MCF 10A (cell line): ENCODE measurements around the gene FNDC10. TPM values are rescaled to one million over a fixed set of nuclear protein-coding genes. Genes with fewer than 3 reads are reported as not detected.

Experiments used
- BruUV-seq: library from RNA; stranded (reverse); fragments of 400-500 nt; replicated peaks from 2 replicates; lab custom pipeline; 2021; lab: Mats Ljungman, UMichigan
- CTCF ChIA-PET: fragments of 300-600 bp; sonication (Branson Sonifier 250); formaldehyde crosslinking; extraction: SDS; loops from one replicate; lab custom pipeline; 2021; ENCODE audit warnings: antibody characterized with exemption, inconsistent platforms; lab: Yijun Ruan, JAX
- POLR2A ChIA-PET: fragments of 300-600, 350-650 bp; sonication (Branson Sonifier 250); formaldehyde crosslinking; extraction: SDS; loops from one replicate; lab custom pipeline; 2020; ENCODE audit warnings: antibody characterized with exemption, inconsistent platforms; lab: Yijun Ruan, JAX
- DNase-seq: peaks from one replicate; pipeline ENCODE4 v3.0.0-alpha.2; 2018; ENCODE audit not compliant: unreplicated experiment
- H3K27ac Mint-ChIP-seq: one replicate; pipeline ENCODE4 v1.8.0; 2022; ENCODE audit warnings: mild to moderate bottlenecking, low read depth, mixed read lengths; ENCODE audit not compliant: unreplicated experiment
- H3K27me3 Mint-ChIP-seq: one replicate; pipeline ENCODE4 v1.8.0; 2022; ENCODE audit warnings: mixed read lengths; ENCODE audit not compliant: insufficient read depth, unreplicated experiment
- H3K36me3 Mint-ChIP-seq: one replicate; pipeline ENCODE4 v1.8.0; 2022; ENCODE audit warnings: mild to moderate bottlenecking, moderate library complexity, mixed read lengths; ENCODE audit not compliant: insufficient read depth, unreplicated experiment
- H3K4me1 Mint-ChIP-seq: one replicate; pipeline ENCODE4 v1.8.0; 2022; ENCODE audit warnings: mixed read lengths; ENCODE audit not compliant: insufficient read depth, unreplicated experiment
- H3K4me3 Mint-ChIP-seq: one replicate; pipeline ENCODE4 v1.8.0; 2022; ENCODE audit warnings: mild to moderate bottlenecking, moderate library complexity, mixed read lengths; ENCODE audit not compliant: unreplicated experiment
- H3K9me3 Mint-ChIP-seq: one replicate; pipeline ENCODE4 v1.8.0; 2022; ENCODE audit warnings: mixed read lengths; ENCODE audit not compliant: unreplicated experiment
- CTCF ChIP-seq: fragments of 200-600 bp; IDR thresholded peaks from one replicate; pipeline ENCODE4 v1.8.0; 2022; ENCODE audit warnings: antibody characterized with exemption, mild to moderate bottlenecking; ENCODE audit not compliant: unreplicated experiment
- intact Hi-C: fragments of 100-400 bp; cut with micrococcal nuclease; formaldehyde crosslinking; loops from 2 replicates; pipeline ENCODE4 v1.14.1; 2022
- total RNA-seq: library from RNA; stranded (reverse); gene quantifications from 2 replicates; pipeline ENCODE4 v1.2.3, GENCODE V29; 2022

Gene FNDC10
- total RNA-seq, 1 experiment from 2014 or later, result 5.1 TPM

- TF ChIP-seq CTCF, result no peak
- H3K27me3 Mint-ChIP-seq, result no peaks in the 10 kb centered on the region
- peaks cover 80% of the 10 kb centered on the region for H3K36me3 Mint-ChIP-seq
- no peak overlapping the region for H3K4me3 Mint-ChIP-seq
- no TSS peak for BruUV-seq
- no peak overlapping the region for H3K27ac Mint-ChIP-seq
- H3K9me3 Mint-ChIP-seq, result no peaks in the 10 kb centered on the region
- H3K4me1 Mint-ChIP-seq, result peaks cover 6% of the 10 kb centered on the region
- POLR2A ChIA-PET, result no interaction called here
- CTCF ChIA-PET, result no interaction called here
- intact Hi-C loops, result no loop called here
- no peak for DNase-seq
Measured at GRCh38 chr1:1569341-1569740, 30.6 kb downstream of the FNDC10 start.

- intact Hi-C loops, result no loop called here
- no peak for DNase-seq
- Mint-ChIP-seq H3K9me3 (no peaks in the 10 kb centered on the region), H3K4me1 (peaks cover 6% of the 10 kb centered on the region), H3K27ac (no peak overlapping the region), H3K36me3 (peaks cover 81% of the 10 kb centered on the region), H3K4me3 (no peak overlapping the region), H3K27me3 (no peaks in the 10 kb centered on the region)
- CTCF ChIA-PET, result interaction anchor here (0.8 kb wide), 1 partner anchor 168 kb away, joined by 3 read pairs; no protein-coding TSS in a partner anchor
- POLR2A ChIA-PET, result no interaction called here
- no peak for TF ChIP-seq CTCF
- BruUV-seq, result no TSS peak
Measured at GRCh38 chr1:1567891-1568291, 32.0 kb downstream of the FNDC10 start.

GRCh38 chr1:1567152-1567875 lies 32.6 kb downstream of the FNDC10 start:
- no peak overlapping the region for H3K27ac Mint-ChIP-seq
- no peaks in the 10 kb centered on the region for H3K27me3 Mint-ChIP-seq
- DNase-seq, result no peak
- peaks cover 85% of the 10 kb centered on the region for H3K36me3 Mint-ChIP-seq
- BruUV-seq, result no TSS peak
- no peak overlapping the region for H3K4me3 Mint-ChIP-seq
- intact Hi-C loops, result no loop called here
- CTCF ChIA-PET, result no interaction called here
- POLR2A ChIA-PET, result no interaction called here
- H3K4me1 Mint-ChIP-seq, result peaks cover 6% of the 10 kb centered on the region
- no peak for TF ChIP-seq CTCF
- no peaks in the 10 kb centered on the region for H3K9me3 Mint-ChIP-seq

- Mint-ChIP-seq H3K4me3 (no peak overlapping the region), H3K9me3 (no peaks in the 10 kb centered on the region), H3K36me3 (peaks cover 85% of the 10 kb centered on the region), H3K27me3 (no peaks in the 10 kb centered on the region), H3K27ac (peak overlapping the region; percentile 42), H3K4me1 (peaks cover 6% of the 10 kb centered on the region)
- ChIA-PET CTCF (interaction anchor here (0.6 kb wide), 1 partner anchor 193 kb away, joined by 3 read pairs; no protein-coding TSS in a partner anchor), POLR2A (interaction anchor here (1.0 kb wide), 1 partner anchor 9 kb away, joined by 3 read pairs; no protein-coding TSS in a partner anchor)
- no peak for DNase-seq
- TF ChIP-seq CTCF, result no peak
- no TSS peak for BruUV-seq
- intact Hi-C loops, result no loop called here
Measured at GRCh38 chr1:1565340-1565739, 34.6 kb downstream of the FNDC10 start.
